MM.1S (cell line): Measurements from ENCODE around the gene CPNE7.

ENCODE experiments used
- DNase-seq: peaks from one replicate; pipeline ENCODE4 v3.0.0-alpha.2; 2015
- H2AFZ ChIP-seq: fragments of 300-600 bp; sonication (generic); 2 replicates; pipeline ENCODE4 v1.6.0; 2016; ENCODE audit warnings: antibody characterized with exemption, low read length
- H3F3A ChIP-seq: fragments of 300-600 bp; sonication (generic); 2 replicates; pipeline ENCODE4 v1.6.1; 2016; ENCODE audit warnings: mild to moderate bottlenecking, antibody characterized with exemption, low read length, moderate library complexity, mixed read lengths; ENCODE audit not compliant: insufficient read depth
- H3K27ac ChIP-seq: fragments of 300-600 bp; sonication (generic); 2 replicates; pipeline ENCODE4 v1.5.1; 2016; ENCODE audit warnings: mild to moderate bottlenecking, low read length
- H3K27me3 ChIP-seq: fragments of 300-600 bp; sonication (generic); replicated peaks from 2 replicates; pipeline ENCODE4 v1.6.0; 2016; ENCODE audit warnings: low read length; ENCODE audit not compliant: insufficient read depth
- H3K36me3 ChIP-seq: fragments of 300-600 bp; sonication (generic); replicated peaks from 2 replicates; pipeline ENCODE4 v1.6.1; 2016; ENCODE audit warnings: mild to moderate bottlenecking, low read length, mixed read lengths; ENCODE audit not compliant: insufficient read depth
- H3K4me1 ChIP-seq: fragments of 300-600 bp; sonication (generic); 2 replicates; pipeline ENCODE4 v1.6.1; 2016; ENCODE audit warnings: low read length, mixed read lengths
- H3K4me2 ChIP-seq: fragments of 300-600 bp; sonication (generic); 2 replicates; pipeline ENCODE4 v1.6.0; 2016; ENCODE audit warnings: low read depth, low read length
- H3K4me3 ChIP-seq: fragments of 300-600 bp; sonication (generic); 2 replicates; pipeline ENCODE4 v1.5.1; 2016; ENCODE audit warnings: low read length, mixed read lengths
- H3K79me2 ChIP-seq: fragments of 300-600 bp; sonication (generic); 2 replicates; pipeline ENCODE4 v1.6.1; 2016; ENCODE audit warnings: mixed run types, low read length, mixed read lengths
- H3K9ac ChIP-seq: fragments of 300-600 bp; sonication (generic); 2 replicates; pipeline ENCODE4 v1.6.1; 2016; ENCODE audit warnings: low read length, mixed read lengths
- H3K9me2 ChIP-seq: fragments of 300-600 bp; sonication (generic); replicated peaks from 2 replicates; pipeline ENCODE4 v1.6.1; 2016; ENCODE audit warnings: mild to moderate bottlenecking, low read length, mixed read lengths; ENCODE audit not compliant: insufficient read depth
- H3K9me3 ChIP-seq: fragments of 300-600 bp; sonication (generic); replicated peaks from 2 replicates; pipeline ENCODE4 v1.6.1; 2016; ENCODE audit warnings: mild to moderate bottlenecking, low read length, mixed read lengths; ENCODE audit not compliant: insufficient read depth
- H4K20me1 ChIP-seq: fragments of 300-600 bp; sonication (generic); 2 replicates; pipeline ENCODE4 v1.6.1; 2016; ENCODE audit warnings: mild to moderate bottlenecking, low read length, moderate library complexity, mixed read lengths; ENCODE audit not compliant: insufficient read depth
- CTCF ChIP-seq: fragments of 300-600 bp; sonication (generic); IDR thresholded peaks from 2 replicates; pipeline ENCODE4 v1.5.1; 2016; ENCODE audit warnings: antibody characterized with exemption, low read length, mixed read lengths
- EZH2 ChIP-seq: fragments of 300-600 bp; sonication (generic); optimal IDR thresholded peaks from 2 replicates; pipeline ENCODE3; 2017; ENCODE audit warnings: low read depth, mild to moderate bottlenecking, antibody characterized with exemption, low read length, mixed read lengths
- EZH2phosphoT487 ChIP-seq: fragments of 300-600 bp; sonication (generic); IDR thresholded peaks from 2 replicates; pipeline ENCODE4 v1.6.1; 2018; ENCODE audit warnings: antibody characterized with exemption, low read length

Gene CPNE7

GRCh38 chr16:89581861-89582563 lies 6.5 kb downstream of the CPNE7 start:
- no peak overlapping the region for H3K27ac ChIP-seq
- no peak overlapping the region for H2AFZ ChIP-seq
- H3K4me2 ChIP-seq = no peak overlapping the region
- H3K27me3 ChIP-seq = no peaks in the 10 kb centered on the region; the same call in 1 of the 2 replicates
- H3K36me3 ChIP-seq = no peaks in the 10 kb centered on the region
- H3K79me2 ChIP-seq = no peaks in the 10 kb centered on the region
- H3K4me1 ChIP-seq = 0 out of 2 replicates have a peak, but pooled peaks cover 3% of the 10 kb centered on the region
- no peaks in the 10 kb centered on the region for H3K9me2 ChIP-seq
- no peak for DNase-seq
- H3K9me3 ChIP-seq = no peaks in the 10 kb centered on the region
- H3K9ac ChIP-seq = no peak overlapping the region
- no peaks in the 10 kb centered on the region for H4K20me1 ChIP-seq
- H3F3A ChIP-seq = no peaks in the 10 kb centered on the region
- H3K4me3 ChIP-seq = no peak overlapping the region
- TF ChIP-seq EZH2phosphoT487 = no peak
- no peak for TF ChIP-seq EZH2
- no peak for TF ChIP-seq CTCF

GRCh38 chr16:89582614-89583196 lies 7.1 kb downstream of the CPNE7 start:
- Histone ChIP-seq H2AFZ (no peak overlapping the region), H3K27ac (no peak overlapping the region)
- DNase-seq = no peak

GRCh38 chr16:89583197-89583894 lies 7.8 kb downstream of the CPNE7 start:
- Histone ChIP-seq H3K36me3 (no peaks in the 10 kb centered on the region), H3K9me2 (no peaks in the 10 kb centered on the region), H3K27ac (no peak overlapping the region), H4K20me1 (no peaks in the 10 kb centered on the region), H3K4me2 (no peak overlapping the region), H3K4me1 (0 out of 2 replicates have a peak, but pooled peaks cover 3% of the 10 kb centered on the region), H3K9ac (no peak overlapping the region), H3F3A (no peaks in the 10 kb centered on the region), H3K79me2 (no peaks in the 10 kb centered on the region), H2AFZ (no peak overlapping the region), H3K9me3 (no peaks in the 10 kb centered on the region), H3K4me3 (no peak overlapping the region), H3K27me3 (no peaks in the 10 kb centered on the region; the same call in 1 of the 2 replicates)
- TF ChIP-seq EZH2phosphoT487 (no peak), CTCF (no peak), EZH2 (no peak)
- no peak for DNase-seq

More at GRCh38 chr16:89582614-89583196, 7.1 kb downstream of the CPNE7 start:
- H3K4me1 ChIP-seq = 0 out of 2 replicates have a peak, but pooled peaks cover 3% of the 10 kb centered on the region
- TF ChIP-seq EZH2phosphoT487 (no peak), EZH2 (no peak), CTCF (no peak)
- no peak overlapping the region for H3K4me2 ChIP-seq
- H3K9me3 ChIP-seq = no peaks in the 10 kb centered on the region
- H3K4me3 ChIP-seq = no peak overlapping the region
- no peaks in the 10 kb centered on the region for H4K20me1 ChIP-seq
- no peaks in the 10 kb centered on the region; the same call in 1 of the 2 replicates for H3K27me3 ChIP-seq
- H3F3A ChIP-seq = no peaks in the 10 kb centered on the region
- no peaks in the 10 kb centered on the region for H3K79me2 ChIP-seq
- H3K36me3 ChIP-seq = no peaks in the 10 kb centered on the region
- no peaks in the 10 kb centered on the region for H3K9me2 ChIP-seq
- H3K9ac ChIP-seq = no peak overlapping the region
